ENCODE data around the gene RALY. TPM values are rescaled to one million over a fixed set of nuclear protein-coding genes. Genes with fewer than 3 reads are reported as not detected.

The RALY gene
- total and polyA plus RNA-seq, 3 experiments from 2014 or later: 159 to 230 (median 160) TPM

- peaks cover 0 to 28% (median 13%) of the 10 kb centered on the region in 3 donors for H3K36me3 Mint-ChIP-seq
- CTCF ChIA-PET: no interaction called here
Measured at GRCh38 chr20:33999025-33999649, 5.4 kb downstream of the RALY start.

DNA sequence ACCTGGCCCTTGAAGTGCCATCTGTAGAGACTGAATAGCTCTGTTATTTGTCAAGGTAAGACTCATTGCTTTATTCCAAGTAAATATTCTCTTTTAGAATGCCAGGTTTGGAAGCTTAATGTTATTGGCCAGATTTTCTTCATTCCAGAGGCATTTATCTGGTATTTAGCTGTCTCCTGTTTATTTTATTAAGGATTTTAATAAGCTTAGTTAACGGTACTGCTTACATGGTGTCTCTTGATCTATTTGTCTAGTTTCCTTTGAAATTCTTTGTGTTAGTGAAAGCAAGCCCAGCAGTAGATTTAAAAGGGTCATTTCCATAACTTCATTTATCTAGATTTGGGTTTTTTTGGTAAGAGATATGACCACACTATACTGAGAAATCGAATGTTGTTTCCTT lies 7.7 kb downstream of the RALY start:
- POLR2A ChIA-PET: no interaction called here
- H3K27me3 ChIP-seq (ENCODE audit: insufficient read depth, low read length, poor library complexity, severe bottlenecking): no peaks in the 10 kb centered on the region
- no peaks in the 10 kb centered on the region for H3K9me3 ChIP-seq (ENCODE audit: low read length)
- Mint-ChIP-seq H3K4me1 (peaks cover 89 to 100% (median 98%) of the 10 kb centered on the region in 3 donors), H3K27me3 (no peaks in the 10 kb centered on the region), H3K4me3 (peak overlapping the region in 2 of 7 donors; percentile 16), H3K36me3 (peaks cover 0 to 31% (median 13%) of the 10 kb centered on the region in 3 donors), H3K9me3 (no peaks in the 10 kb centered on the region), H3K27ac (peak overlapping the region in 1 of 8 donors; percentile 16)
- H3K36me3 ChIP-seq (ENCODE audit: insufficient read depth, low read length): no peaks in the 10 kb centered on the region
- no peak overlapping the region for H3K4me3 ChIP-seq (ENCODE audit: low read length)
- H3K4me1 ChIP-seq (ENCODE audit: insufficient read depth, low read length): peaks cover 71% of the 10 kb centered on the region
- CTCF ChIA-PET: interaction anchor here (0.8 to 0.9 kb wide), 2 partner anchors 8 to 11 kb away, joined by 3 read pairs; no protein-coding TSS in a partner anchor
- DNase-seq: no peak
- H3K27ac ChIP-seq (ENCODE audit: low read depth, low read length): no peak overlapping the region

More at GRCh38 chr20:33999025-33999649, 5.4 kb downstream of the RALY start:
- Mint-ChIP-seq H3K27me3 (no peaks in the 10 kb centered on the region), H3K9me3 (no peaks in the 10 kb centered on the region), H3K27ac (peak overlapping the region in 7 of 8 donors; percentile 9 to 61 (median 35)), H3K4me1 (peaks cover 85 to 98% (median 96%) of the 10 kb centered on the region in 3 donors), H3K4me3 (peak overlapping the region in 6 of 7 donors; percentile 7 to 49 (median 30))
- Histone ChIP-seq H3K9me3 (ENCODE audit: low read length) (no peaks in the 10 kb centered on the region), H3K4me1 (ENCODE audit: insufficient read depth, low read length) (peaks cover 82% of the 10 kb centered on the region), H3K36me3 (ENCODE audit: insufficient read depth, low read length) (no peaks in the 10 kb centered on the region), H3K27me3 (ENCODE audit: insufficient read depth, low read length, poor library complexity, severe bottlenecking) (no peaks in the 10 kb centered on the region), H3K27ac (ENCODE audit: low read depth, low read length) (no peak overlapping the region), H3K4me3 (ENCODE audit: low read length) (no peak overlapping the region)
- DNase-seq: no peak
- POLR2A ChIA-PET: interaction anchor here (0.9 kb wide), 1 partner anchor 26 kb away, joined by 3 read pairs; no protein-coding TSS in a partner anchor

- H3K27me3 Mint-ChIP-seq: no peaks in the 10 kb centered on the region
- H3K27me3 ChIP-seq (ENCODE audit: insufficient read depth, low read length, poor library complexity, severe bottlenecking): no peaks in the 10 kb centered on the region
- H3K27ac ChIP-seq (ENCODE audit: low read depth, low read length): no peak overlapping the region
- H3K36me3 ChIP-seq (ENCODE audit: insufficient read depth, low read length): no peaks in the 10 kb centered on the region
- H3K4me3 Mint-ChIP-seq: peak overlapping the region in 4 of 7 donors; percentile 3 to 32 (median 20)
- ChIA-PET CTCF (no interaction called here), POLR2A (interaction anchor here (0.5 kb wide), 1 partner anchor 1924 kb away, joined by 9 read pairs; no protein-coding TSS in a partner anchor)
- no peak overlapping the region for H3K4me3 ChIP-seq (ENCODE audit: low read length)
- no peak for DNase-seq
- peaks cover 0 to 32% (median 10%) of the 10 kb centered on the region in 3 donors for H3K36me3 Mint-ChIP-seq
- no peaks in the 10 kb centered on the region for H3K9me3 Mint-ChIP-seq
- peaks cover 84 to 96% (median 94%) of the 10 kb centered on the region in 3 donors for H3K4me1 Mint-ChIP-seq
- H3K27ac Mint-ChIP-seq: peak overlapping the region in 4 of 8 donors; percentile 18 to 78 (median 36)
- peaks cover 59% of the 10 kb centered on the region for H3K4me1 ChIP-seq (ENCODE audit: insufficient read depth, low read length)
- no peaks in the 10 kb centered on the region for H3K9me3 ChIP-seq (ENCODE audit: low read length)
Measured at GRCh38 chr20:34004227-34004626, 10.5 kb downstream of the RALY start.

DNA sequence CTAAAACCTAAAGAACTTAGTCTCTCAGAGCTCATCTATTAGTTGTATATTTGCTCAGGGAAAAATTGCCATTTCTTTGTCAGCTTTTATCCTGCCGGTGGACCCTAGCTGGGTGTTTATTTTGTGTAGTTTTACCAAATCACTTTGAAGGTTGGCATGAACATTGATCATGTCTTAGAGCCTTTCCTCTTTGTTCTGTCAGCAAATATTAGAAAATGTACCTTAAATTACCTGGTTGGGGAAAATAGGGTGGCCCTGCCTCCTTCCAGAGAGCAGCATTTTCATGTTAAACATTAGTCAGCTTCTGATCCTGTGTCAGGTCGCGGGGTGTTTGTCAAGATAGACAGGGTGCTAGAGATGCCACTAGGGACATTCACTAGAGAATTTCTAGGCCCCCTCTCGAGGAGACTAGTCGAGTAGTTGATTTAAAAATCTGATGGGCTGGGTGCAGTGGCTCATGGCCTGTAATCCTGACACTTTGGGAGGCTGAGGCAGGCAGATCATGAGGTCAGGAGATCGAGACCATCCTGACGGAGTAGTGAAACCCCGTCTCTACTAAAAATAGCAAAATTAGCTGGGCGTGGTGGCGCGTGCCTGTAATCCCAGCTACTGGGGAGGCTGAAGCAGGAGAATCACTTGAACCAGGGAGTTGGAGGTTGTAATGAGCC lies 11.2 kb downstream of the RALY start:
- Mint-ChIP-seq H3K9me3 (no peaks in the 10 kb centered on the region), H3K4me3 (peak overlapping the region in 4 of 7 donors; percentile 6 to 33 (median 25)), H3K27me3 (no peaks in the 10 kb centered on the region), H3K27ac (peak overlapping the region in 3 of 8 donors; percentile 7 to 23 (median 18)), H3K36me3 (peaks cover 0 to 32% (median 10%) of the 10 kb centered on the region in 3 donors), H3K4me1 (peaks cover 84 to 96% (median 94%) of the 10 kb centered on the region in 3 donors)
- Histone ChIP-seq H3K4me1 (ENCODE audit: insufficient read depth, low read length) (peaks cover 59% of the 10 kb centered on the region), H3K36me3 (ENCODE audit: insufficient read depth, low read length) (no peaks in the 10 kb centered on the region), H3K27ac (ENCODE audit: low read depth, low read length) (no peak overlapping the region), H3K9me3 (ENCODE audit: low read length) (no peaks in the 10 kb centered on the region), H3K4me3 (ENCODE audit: low read length) (no peak overlapping the region), H3K27me3 (ENCODE audit: insufficient read depth, low read length, poor library complexity, severe bottlenecking) (no peaks in the 10 kb centered on the region)
- POLR2A ChIA-PET: interaction anchor here (0.5 kb wide), 1 partner anchor 1923 kb away, joined by 9 read pairs; no protein-coding TSS in a partner anchor
- DNase-seq: no peak
- CTCF ChIA-PET: no interaction called here

DNA sequence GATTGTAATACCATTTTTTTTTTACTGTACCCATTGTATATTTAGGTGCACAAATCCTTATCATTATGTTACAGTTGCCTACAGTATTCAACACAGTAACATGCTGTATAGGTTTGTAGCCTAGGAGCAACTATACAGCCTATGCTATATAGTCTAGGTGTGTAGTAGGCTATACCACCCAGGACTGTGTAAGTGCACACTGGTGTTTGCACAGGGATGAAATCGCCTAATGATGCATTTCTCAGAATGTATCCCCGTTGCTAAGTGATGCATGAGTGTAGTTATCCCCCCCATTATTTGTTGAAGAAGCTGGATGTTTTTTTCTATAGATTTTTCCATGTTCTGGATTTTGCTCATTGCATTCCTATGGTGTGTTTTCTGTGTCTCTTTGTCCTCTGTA lies 12.9 kb downstream of the RALY start:
- H3K9me3 ChIP-seq (ENCODE audit: low read length): no peaks in the 10 kb centered on the region
- POLR2A ChIA-PET: interaction anchor here (1.1 kb wide), 1 partner anchor 13 kb away, joined by 4 read pairs; the partner anchor contains the start of gene RALY
- no peaks in the 10 kb centered on the region for H3K9me3 Mint-ChIP-seq
- H3K36me3 ChIP-seq (ENCODE audit: insufficient read depth, low read length): no peaks in the 10 kb centered on the region
- CTCF ChIA-PET: interaction anchor here (1.2 kb wide), 1 partner anchor 21 kb away, joined by 3 read pairs; no protein-coding TSS in a partner anchor
- no peak overlapping the region for H3K4me3 ChIP-seq (ENCODE audit: low read length)
- H3K27ac Mint-ChIP-seq: peak overlapping the region in 3 of 8 donors; percentile 2 to 30 (median 27)
- peaks cover 85 to 96% (median 94%) of the 10 kb centered on the region in 3 donors for H3K4me1 Mint-ChIP-seq
- no peak overlapping the region for H3K27ac ChIP-seq (ENCODE audit: low read depth, low read length)
- no peak overlapping the region for H3K4me3 Mint-ChIP-seq
- H3K27me3 ChIP-seq (ENCODE audit: insufficient read depth, low read length, poor library complexity, severe bottlenecking): no peaks in the 10 kb centered on the region
- DNase-seq: no peak
- H3K27me3 Mint-ChIP-seq: no peaks in the 10 kb centered on the region
- peaks cover 0 to 29% (median 10%) of the 10 kb centered on the region in 3 donors for H3K36me3 Mint-ChIP-seq
- H3K4me1 ChIP-seq (ENCODE audit: insufficient read depth, low read length): peaks cover 61% of the 10 kb centered on the region

DNA sequence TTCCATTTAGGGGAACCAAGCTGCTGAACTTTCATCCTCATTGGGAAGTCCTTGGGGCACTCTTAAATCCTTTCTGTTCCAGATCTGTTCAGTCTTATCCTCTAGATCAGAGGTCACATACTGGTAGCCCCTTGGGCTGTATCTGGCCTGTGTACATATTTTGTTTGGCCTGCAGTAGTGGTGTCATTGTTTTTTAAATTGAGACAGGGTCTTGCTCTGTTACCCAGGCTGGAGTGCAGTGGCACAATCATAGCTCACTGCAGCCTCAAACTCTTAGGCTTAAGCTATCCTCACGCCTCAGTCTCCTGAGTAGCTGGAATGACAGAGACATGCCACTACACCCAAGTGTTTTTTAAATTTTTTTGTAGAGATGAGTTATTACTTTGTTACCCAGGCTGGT lies 14.8 kb downstream of the RALY start:
- Mint-ChIP-seq H3K4me3 (peak overlapping the region in 6 of 7 donors; percentile 16 to 81 (median 63)), H3K36me3 (peaks cover 0 to 18% (median 6%) of the 10 kb centered on the region in 3 donors), H3K9me3 (no peaks in the 10 kb centered on the region), H3K4me1 (peaks cover 85 to 95% (median 95%) of the 10 kb centered on the region in 3 donors), H3K27ac (peak overlapping the region; percentile 2 to 95 (median 62)), H3K27me3 (no peaks in the 10 kb centered on the region)
- H3K4me1 ChIP-seq (ENCODE audit: insufficient read depth, low read length): peaks cover 68% of the 10 kb centered on the region
- CTCF ChIA-PET: interaction anchor here (1.5 kb wide), 1 partner anchor 13 kb away, joined by 3 read pairs; no protein-coding TSS in a partner anchor
- no peak overlapping the region for H3K4me3 ChIP-seq (ENCODE audit: low read length)
- H3K27me3 ChIP-seq (ENCODE audit: insufficient read depth, low read length, poor library complexity, severe bottlenecking): no peaks in the 10 kb centered on the region
- no peaks in the 10 kb centered on the region for H3K36me3 ChIP-seq (ENCODE audit: insufficient read depth, low read length)
- H3K9me3 ChIP-seq (ENCODE audit: low read length): no peaks in the 10 kb centered on the region
- DNase-seq: no peak
- no peak overlapping the region for H3K27ac ChIP-seq (ENCODE audit: low read depth, low read length)
- POLR2A ChIA-PET: no interaction called here

DNA sequence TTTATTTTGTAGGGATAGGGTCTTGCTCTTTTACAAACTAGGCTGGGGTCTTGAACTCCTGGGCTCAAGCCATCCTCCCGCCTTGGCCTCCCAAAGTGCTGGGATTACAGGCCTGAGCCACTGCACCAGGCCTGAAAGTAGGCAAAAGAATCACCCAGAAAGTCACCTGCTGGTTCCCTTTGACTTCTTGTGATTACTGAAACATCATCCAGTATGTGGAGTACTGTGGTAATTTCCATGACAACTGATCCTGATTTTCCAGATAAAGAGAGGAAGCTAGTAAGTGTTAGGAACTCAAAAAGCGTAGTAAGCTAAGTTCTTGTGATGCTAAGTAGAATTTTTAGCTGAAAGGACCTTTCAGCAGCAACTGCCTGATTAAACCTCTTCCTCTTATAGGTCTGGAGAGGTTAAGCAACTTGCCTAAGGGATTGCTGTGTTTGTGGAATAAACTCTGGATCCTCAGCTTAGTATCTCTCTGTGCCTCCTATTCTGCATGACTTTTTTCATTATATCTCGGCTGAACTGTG lies 16.8 kb downstream of the RALY start:
- Histone ChIP-seq H3K4me1 (ENCODE audit: insufficient read depth, low read length) (peaks cover 71% of the 10 kb centered on the region), H3K36me3 (ENCODE audit: insufficient read depth, low read length) (no peaks in the 10 kb centered on the region), H3K27me3 (ENCODE audit: insufficient read depth, low read length, poor library complexity, severe bottlenecking) (no peaks in the 10 kb centered on the region), H3K27ac (ENCODE audit: low read depth, low read length) (no peak overlapping the region), H3K9me3 (ENCODE audit: low read length) (no peaks in the 10 kb centered on the region), H3K4me3 (ENCODE audit: low read length) (no peak overlapping the region)
- ChIA-PET CTCF (interaction anchor here (2.3 kb wide), 1 partner anchor 12 kb away, joined by 6 read pairs; no protein-coding TSS in a partner anchor), POLR2A (interaction anchor here (0.6 to 1.1 kb wide), 2 partner anchors 17 to 221 kb away, joined by 5 to 6 read pairs; partner anchors contain the start of gene RALY)
- H3K4me3 Mint-ChIP-seq: peak overlapping the region in 4 of 7 donors; percentile 1 to 36 (median 34)
- no peaks in the 10 kb centered on the region for H3K9me3 Mint-ChIP-seq
- peaks cover 0 to 8% (median 4%) of the 10 kb centered on the region in 3 donors for H3K36me3 Mint-ChIP-seq
- no peaks in the 10 kb centered on the region for H3K27me3 Mint-ChIP-seq
- H3K4me1 Mint-ChIP-seq: peaks cover 85 to 94% (median 94%) of the 10 kb centered on the region in 3 donors
- peak overlapping the region in 5 of 8 donors; percentile 28 to 56 (median 55) for H3K27ac Mint-ChIP-seq
- DNase-seq: no peak

Measured in CD8-positive, alpha-beta memory T cell (primary cell).